ENCODE measurements around the gene PPIL1. TPM values are rescaled to one million over a fixed set of nuclear protein-coding genes. Genes with fewer than 3 reads are reported as not detected.

Gene PPIL1
- total RNA-seq, 2 donors from 2014 or later: 30.3 to 40.8 TPM

Other genes starting within 250 kb of the PPIL1 start
- 100 to 1,000 TPM; 176 to 617 TPM for gene CDKN1A, start 196.1 kb downstream of the PPIL1 start, total RNA-seq
- gene RAB44, start 177.0 kb downstream of the PPIL1 start, total RNA-seq: 1 to 10 TPM; 4.1 to 7.9 TPM
- 1 to 10 TPM; 2.9 to 4.0 TPM for gene CPNE5, start 35.4 kb downstream of the PPIL1 start, total RNA-seq
- 10 to 100 TPM; 40.4 to 44.4 TPM for gene C6orf89, start 11.1 kb upstream of the PPIL1 start, total RNA-seq
- gene PI16, start 79.9 kb upstream of the PPIL1 start, total RNA-seq: not detected
- 100 to 1,000 TPM; 118 to 183 TPM for gene MTCH1, start 111.4 kb upstream of the PPIL1 start, total RNA-seq
- 1 to 10 TPM; 9.1 to 9.3 TPM for gene FGD2, start 130.9 kb upstream of the PPIL1 start, total RNA-seq